ENCODE results near the gene S1PR5.

DNA sequence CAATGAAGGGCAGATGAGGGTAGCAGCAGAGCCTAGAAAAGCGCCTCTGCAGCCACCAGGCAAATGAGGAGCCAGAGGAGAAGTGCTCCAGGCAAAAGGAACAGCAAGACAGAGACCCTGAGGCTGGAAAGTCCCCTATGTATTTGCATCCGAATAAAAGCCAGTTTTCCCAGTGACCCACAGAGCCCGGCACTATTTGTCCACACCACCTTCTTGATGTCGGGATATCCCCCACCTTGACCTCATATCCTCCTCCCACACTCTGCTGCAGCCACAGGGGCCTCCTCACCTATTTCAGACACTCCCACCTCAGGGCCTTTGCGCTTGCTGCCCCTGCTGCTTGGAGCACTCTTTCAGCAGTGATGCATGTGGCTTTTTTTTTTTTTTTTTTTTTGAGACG, 33.1 kb upstream of the S1PR5 start:
- no peak for TF ChIP-seq KDM5A (IDR thresholded peaks at IDR 0.05; ENCODE audit: low read length)
- TF ChIP-seq JUN (IDR thresholded peaks at IDR 0.05; ENCODE audit: low read depth, low read length) = no peak
- no peak for TF ChIP-seq SP4 (IDR thresholded peaks at IDR 0.05; ENCODE audit: low read length)
- TF ChIP-seq CBX5 (IDR thresholded peaks at IDR 0.05; ENCODE audit: low read depth, low read length) = no peak
- TF ChIP-seq, protein P1, sequence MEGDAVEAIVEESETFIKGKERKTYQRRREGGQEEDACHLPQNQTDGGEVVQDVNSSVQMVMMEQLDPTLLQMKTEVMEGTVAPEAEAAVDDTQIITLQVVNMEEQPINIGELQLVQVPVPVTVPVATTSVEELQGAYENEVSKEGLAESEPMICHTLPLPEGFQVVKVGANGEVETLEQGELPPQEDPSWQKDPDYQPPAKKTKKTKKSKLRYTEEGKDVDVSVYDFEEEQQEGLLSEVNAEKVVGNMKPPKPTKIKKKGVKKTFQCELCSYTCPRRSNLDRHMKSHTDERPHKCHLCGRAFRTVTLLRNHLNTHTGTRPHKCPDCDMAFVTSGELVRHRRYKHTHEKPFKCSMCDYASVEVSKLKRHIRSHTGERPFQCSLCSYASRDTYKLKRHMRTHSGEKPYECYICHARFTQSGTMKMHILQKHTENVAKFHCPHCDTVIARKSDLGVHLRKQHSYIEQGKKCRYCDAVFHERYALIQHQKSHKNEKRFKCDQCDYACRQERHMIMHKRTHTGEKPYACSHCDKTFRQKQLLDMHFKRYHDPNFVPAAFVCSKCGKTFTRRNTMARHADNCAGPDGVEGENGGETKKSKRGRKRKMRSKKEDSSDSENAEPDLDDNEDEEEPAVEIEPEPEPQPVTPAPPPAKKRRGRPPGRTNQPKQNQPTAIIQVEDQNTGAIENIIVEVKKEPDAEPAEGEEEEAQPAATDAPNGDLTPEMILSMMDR (IDR thresholded peaks at IDR 0.05; ENCODE audit: control extremely low read depth in 1 of 3, insufficient read depth in 1 of 3, low read depth in 1 of 3, low read length in 3 of 3) = no peak
- no peak for TF ChIP-seq NRF1 (IDR thresholded peaks at IDR 0.05; ENCODE audit: low read depth, low read length)

All from H1 (cell line).